HL-60 (cell line): ENCODE data around the gene LPIN1.
"Not testable (repeated sequence)": the region's sequence is repeated elsewhere in the genome, so short reads cannot be mapped to it uniquely, and the experiment has no call there.

ENCODE experiments used
- DNase-seq, 2 experiments: peaks; one replicate each; pipeline ENCODE4 v3.0.0-alpha.2; 2010 to 2020; ENCODE audit warnings: low read depth in 1 of 2, low spot score in 1 of 2
- H3K27ac ChIP-seq: fragments of 250-450 bp; sonication (Bioruptor Pico); replicated peaks from 2 replicates; pipeline ENCODE4 v1.5.1; 2020; ENCODE audit warnings: mild to moderate bottlenecking, moderate library complexity
- H3K27me3 ChIP-seq: fragments of 250-450 bp; sonication (Bioruptor Pico); 2 replicates; pipeline ENCODE4 v1.5.1; 2021; ENCODE audit warnings: mild to moderate bottlenecking, moderate library complexity; ENCODE audit not compliant: insufficient read depth, poor library complexity, severe bottlenecking
- H3K4me3 ChIP-seq: replicated peaks from 2 replicates; pipeline ENCODE4 v1.5.1; 2011; ENCODE audit warnings: mild to moderate bottlenecking, control low read depth, low read length; ENCODE audit not compliant: insufficient read depth
- GABPA ChIP-seq: IDR thresholded peaks from 2 replicates; pipeline ENCODE4 v1.6.1; 2012; ENCODE audit warnings: low read depth
- POLR2AphosphoS5 ChIP-seq: IDR thresholded peaks from 2 replicates; pipeline ENCODE4 v1.6.1; 2012; ENCODE audit warnings: low read depth
- SPI1 ChIP-seq: IDR thresholded peaks from 2 replicates; pipeline ENCODE4 v1.6.1; 2012; ENCODE audit warnings: low read depth, mild to moderate bottlenecking, borderline replicate concordance
- TF ChIP-seq, protein P1 (sequence below): IDR thresholded peaks from 2 replicates; pipeline ENCODE4 v1.6.1; 2012; ENCODE audit warnings: low read depth; ENCODE audit not compliant: insufficient replicate concordance
- TF ChIP-seq, protein P2 (sequence below): IDR thresholded peaks from one replicate; pipeline ENCODE4 v1.5.1; 2011; ENCODE audit warnings: low read length, control low read depth, inconsistent platforms; ENCODE audit not compliant: insufficient read depth

LPIN1 gene

GRCh38 chr2:11814979-11815510, 68.6 kb downstream of the LPIN1 start:
- TF ChIP-seq, protein P1, sequence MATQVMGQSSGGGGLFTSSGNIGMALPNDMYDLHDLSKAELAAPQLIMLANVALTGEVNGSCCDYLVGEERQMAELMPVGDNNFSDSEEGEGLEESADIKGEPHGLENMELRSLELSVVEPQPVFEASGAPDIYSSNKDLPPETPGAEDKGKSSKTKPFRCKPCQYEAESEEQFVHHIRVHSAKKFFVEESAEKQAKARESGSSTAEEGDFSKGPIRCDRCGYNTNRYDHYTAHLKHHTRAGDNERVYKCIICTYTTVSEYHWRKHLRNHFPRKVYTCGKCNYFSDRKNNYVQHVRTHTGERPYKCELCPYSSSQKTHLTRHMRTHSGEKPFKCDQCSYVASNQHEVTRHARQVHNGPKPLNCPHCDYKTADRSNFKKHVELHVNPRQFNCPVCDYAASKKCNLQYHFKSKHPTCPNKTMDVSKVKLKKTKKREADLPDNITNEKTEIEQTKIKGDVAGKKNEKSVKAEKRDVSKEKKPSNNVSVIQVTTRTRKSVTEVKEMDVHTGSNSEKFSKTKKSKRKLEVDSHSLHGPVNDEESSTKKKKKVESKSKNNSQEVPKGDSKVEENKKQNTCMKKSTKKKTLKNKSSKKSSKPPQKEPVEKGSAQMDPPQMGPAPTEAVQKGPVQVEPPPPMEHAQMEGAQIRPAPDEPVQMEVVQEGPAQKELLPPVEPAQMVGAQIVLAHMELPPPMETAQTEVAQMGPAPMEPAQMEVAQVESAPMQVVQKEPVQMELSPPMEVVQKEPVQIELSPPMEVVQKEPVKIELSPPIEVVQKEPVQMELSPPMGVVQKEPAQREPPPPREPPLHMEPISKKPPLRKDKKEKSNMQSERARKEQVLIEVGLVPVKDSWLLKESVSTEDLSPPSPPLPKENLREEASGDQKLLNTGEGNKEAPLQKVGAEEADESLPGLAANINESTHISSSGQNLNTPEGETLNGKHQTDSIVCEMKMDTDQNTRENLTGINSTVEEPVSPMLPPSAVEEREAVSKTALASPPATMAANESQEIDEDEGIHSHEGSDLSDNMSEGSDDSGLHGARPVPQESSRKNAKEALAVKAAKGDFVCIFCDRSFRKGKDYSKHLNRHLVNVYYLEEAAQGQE = no peak
- TF ChIP-seq POLR2AphosphoS5 (no peak), SPI1 (no peak), GABPA (no peak)
- Histone ChIP-seq H3K27ac (no peak overlapping the region), H3K4me3 (no peak overlapping the region), H3K27me3 (no peaks in the 10 kb centered on the region)
- DNase-seq = no peak

GRCh38 chr2:11816935-11817334, 70.5 kb downstream of the LPIN1 start:
- H3K27ac ChIP-seq, DNase-seq, H3K27me3 ChIP-seq, H3K4me3 ChIP-seq: not testable (repeated sequence)

GRCh38 chr2:11819235-11819729, 72.8 kb downstream of the LPIN1 start:
- Histone ChIP-seq H3K4me3 (no peak overlapping the region), H3K27ac (no peak overlapping the region), H3K27me3 (no peaks in the 10 kb centered on the region)
- no peak for TF ChIP-seq SPI1
- TF ChIP-seq GABPA = no peak
- TF ChIP-seq, protein P2, sequence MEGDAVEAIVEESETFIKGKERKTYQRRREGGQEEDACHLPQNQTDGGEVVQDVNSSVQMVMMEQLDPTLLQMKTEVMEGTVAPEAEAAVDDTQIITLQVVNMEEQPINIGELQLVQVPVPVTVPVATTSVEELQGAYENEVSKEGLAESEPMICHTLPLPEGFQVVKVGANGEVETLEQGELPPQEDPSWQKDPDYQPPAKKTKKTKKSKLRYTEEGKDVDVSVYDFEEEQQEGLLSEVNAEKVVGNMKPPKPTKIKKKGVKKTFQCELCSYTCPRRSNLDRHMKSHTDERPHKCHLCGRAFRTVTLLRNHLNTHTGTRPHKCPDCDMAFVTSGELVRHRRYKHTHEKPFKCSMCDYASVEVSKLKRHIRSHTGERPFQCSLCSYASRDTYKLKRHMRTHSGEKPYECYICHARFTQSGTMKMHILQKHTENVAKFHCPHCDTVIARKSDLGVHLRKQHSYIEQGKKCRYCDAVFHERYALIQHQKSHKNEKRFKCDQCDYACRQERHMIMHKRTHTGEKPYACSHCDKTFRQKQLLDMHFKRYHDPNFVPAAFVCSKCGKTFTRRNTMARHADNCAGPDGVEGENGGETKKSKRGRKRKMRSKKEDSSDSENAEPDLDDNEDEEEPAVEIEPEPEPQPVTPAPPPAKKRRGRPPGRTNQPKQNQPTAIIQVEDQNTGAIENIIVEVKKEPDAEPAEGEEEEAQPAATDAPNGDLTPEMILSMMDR = no peak
- TF ChIP-seq, protein P1 = no peak
- no peak for TF ChIP-seq POLR2AphosphoS5
- no peak for DNase-seq

GRCh38 chr2:11820650-11821049, 74.2 kb downstream of the LPIN1 start:
- Histone ChIP-seq H3K4me3 (no peak overlapping the region), H3K27ac (no peak overlapping the region), H3K27me3 (no peaks in the 10 kb centered on the region)
- TF ChIP-seq POLR2AphosphoS5 (no peak), SPI1 (no peak), GABPA (no peak)
- TF ChIP-seq, protein P1 = no peak
- TF ChIP-seq, protein P2 = no peak
- DNase-seq = no peak
